HG02970 (cell line): ENCODE data around the gene STK25.

Experiments used
- ATAC-seq: cut with Tn5 transposase; IDR thresholded peaks from one replicate; pipeline ENCODE4 v1.9.1; 2021; ENCODE audit warnings: mild to moderate bottlenecking, moderate library complexity, moderate number of reproducible peaks; ENCODE audit not compliant: unreplicated experiment, low FRiP score

STK25 gene

DNA sequence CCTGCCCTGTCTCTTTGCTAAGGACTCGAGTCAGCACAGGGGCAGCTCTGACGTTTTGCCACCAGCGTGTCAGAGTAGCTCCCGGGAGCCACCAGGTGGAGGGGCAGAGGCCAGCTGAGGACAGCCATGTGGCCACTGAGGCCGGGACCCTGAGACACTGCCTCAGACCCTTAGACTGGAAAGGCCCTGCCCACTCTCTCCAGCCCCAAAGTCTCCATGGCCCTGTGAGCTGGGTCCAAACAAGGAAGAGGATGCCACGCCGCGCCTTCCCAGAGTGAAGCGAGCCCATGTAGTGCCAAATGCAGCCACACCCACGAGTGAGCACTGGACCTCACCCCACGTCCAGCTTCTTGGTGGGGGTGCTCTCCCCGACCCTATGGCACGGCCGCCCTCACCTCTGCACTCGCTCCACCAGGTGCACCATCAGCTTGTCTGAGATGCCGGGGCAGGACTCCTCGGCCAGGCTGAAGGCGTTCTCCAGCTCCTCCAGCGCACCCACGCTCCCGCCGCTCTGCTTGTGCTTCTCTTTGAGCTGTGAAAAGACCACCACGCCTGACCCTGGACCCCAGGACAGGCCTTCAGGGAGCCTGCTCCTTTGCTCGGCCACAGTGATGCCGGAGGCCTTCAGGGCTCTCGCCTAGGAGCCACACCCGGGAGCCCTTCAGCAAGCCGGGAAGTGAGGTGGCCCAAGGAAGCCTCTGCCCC lies 12.2 kb downstream of the STK25 start:
- ATAC-seq, result no peak

DNA sequence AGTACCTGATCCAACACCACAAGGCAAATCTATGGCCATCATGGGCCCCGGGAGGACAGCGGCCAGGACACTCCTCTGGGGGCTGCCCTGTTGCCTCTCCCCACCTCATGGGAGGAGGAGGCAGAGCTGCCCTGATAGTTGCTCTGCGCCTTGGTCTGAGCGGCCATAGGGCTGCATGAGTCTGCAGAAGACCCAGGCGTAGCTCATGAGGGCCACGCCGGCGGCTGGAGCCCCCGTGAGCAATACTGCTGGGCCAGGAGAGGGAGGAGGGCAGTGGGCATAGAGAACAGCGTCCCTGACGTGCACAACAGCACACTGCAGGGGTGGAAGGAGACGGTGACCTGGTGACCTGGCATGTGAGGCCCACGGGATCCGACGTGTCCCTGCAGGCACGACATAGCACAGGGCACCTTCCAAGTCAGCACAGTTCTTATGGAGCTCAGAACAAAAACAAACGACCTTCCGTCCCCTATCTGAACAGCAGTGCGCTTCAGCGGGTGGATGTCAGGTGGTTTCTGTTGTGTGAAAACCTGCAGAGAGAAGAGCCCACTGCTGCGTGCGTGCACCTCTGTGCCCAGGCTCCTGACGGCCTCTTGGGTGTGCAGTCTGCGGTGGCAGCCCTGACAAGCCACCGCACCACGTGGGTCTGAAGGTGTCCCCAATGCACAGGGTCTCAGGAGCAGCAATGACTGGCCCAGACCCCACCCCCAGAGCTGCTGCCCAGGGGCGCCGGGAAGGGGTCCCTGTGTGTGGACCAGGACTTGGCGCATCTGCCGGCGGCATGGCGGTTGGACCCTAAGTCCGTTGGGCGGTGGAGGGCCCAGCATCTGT lies 13.0 kb downstream of the STK25 start:
- no peak for ATAC-seq

DNA sequence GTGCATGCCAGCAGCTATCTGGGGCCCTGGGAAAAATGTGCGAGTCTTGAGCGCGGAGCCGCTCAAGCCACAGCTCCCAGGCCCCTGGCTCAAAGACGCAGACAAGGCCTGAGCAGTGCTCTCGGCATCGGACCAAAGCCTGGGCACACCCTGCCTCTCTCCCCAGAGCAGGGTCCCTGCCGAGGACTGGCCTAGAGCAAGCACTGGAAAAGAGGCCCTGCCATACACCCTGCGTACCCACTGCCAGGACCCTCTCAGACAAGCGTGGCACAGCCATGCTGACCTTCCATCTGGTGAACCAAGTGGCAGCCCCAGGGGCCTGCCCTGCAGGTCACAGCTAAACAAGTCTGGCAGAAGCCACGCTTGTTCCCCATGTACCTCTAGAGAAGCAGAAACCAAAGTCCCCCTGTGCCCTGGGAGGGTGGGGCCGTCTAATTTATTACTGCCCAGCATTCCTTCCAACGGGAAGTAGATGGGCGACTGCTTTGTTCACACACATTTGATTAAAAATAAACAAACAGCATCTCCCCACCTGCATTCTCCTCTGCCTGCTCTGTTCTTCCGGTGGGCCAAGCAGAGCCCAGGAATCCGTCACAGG lies 14.0 kb downstream of the STK25 start:
- no peak for ATAC-seq

DNA sequence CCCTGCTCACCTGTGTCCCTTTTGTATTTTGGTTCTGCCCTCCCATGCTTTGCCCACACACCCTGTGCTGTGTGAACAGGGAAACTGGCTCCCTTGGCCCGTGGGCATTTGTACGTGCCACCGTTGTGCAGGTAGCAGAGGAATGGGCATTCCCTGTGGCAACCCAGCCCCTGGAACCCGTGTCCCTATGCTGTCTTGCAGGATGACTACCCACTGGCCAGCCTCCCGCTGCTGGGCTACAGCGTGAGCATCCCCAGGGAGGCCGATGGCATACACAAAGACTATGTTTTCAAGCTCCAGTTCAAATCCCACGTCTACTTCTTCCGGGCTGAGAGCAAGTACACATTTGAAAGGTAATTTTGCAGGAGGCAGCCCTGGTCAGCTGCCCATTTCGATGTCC lies 15.3 kb downstream of the STK25 start:
- no peak for ATAC-seq

DNA sequence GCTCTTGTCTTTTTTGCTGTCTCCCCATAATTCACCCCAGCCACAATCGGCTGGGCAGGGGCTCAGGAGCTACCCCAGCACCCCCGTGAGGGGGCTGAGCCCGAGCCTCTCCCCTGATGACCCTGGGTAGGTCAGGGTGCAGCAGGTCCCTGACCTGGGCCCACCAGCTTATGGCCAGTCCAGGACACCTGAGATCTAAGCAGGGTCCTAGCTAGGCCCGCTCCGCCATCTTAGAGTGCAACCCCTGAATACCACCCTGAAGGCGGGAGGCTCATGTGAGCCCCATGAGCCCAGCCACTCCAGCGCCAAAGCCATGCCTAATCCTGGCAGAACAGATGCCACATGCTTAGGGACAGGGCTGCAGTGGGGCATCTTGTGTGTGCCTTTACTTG lies 16.2 kb downstream of the STK25 start:
- ATAC-seq, result no peak

DNA sequence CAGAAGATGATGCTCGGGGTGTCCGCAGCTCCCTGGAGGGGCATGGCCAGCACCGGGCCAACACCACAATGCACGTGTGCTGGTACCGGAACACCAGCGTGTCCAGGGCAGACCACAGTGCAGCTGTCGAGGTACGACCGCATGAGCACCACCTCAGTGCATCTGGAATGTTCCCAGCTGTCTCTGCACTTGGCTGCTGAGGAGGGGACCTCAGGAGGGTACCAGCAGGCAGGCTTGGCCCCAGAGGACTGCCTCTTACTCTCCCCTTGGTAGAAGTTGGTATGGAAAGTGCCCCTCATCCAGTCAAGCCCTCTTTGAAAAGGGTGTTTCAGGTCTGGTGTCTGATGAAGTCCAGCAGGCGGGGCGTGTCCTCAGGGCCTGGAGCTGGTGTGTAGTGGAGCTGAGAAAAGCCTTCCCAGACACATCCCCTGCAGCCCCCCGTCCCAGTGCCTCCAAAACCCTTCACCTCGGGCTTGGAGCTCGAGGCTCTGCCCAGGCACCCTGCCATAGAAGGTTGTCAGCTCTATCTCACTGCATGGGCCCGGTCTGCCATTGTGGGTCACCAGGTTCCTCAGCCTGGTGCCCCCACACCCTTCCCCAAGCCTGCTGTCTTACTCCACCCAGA lies 16.7 kb downstream of the STK25 start:
- ATAC-seq, result no peak

DNA sequence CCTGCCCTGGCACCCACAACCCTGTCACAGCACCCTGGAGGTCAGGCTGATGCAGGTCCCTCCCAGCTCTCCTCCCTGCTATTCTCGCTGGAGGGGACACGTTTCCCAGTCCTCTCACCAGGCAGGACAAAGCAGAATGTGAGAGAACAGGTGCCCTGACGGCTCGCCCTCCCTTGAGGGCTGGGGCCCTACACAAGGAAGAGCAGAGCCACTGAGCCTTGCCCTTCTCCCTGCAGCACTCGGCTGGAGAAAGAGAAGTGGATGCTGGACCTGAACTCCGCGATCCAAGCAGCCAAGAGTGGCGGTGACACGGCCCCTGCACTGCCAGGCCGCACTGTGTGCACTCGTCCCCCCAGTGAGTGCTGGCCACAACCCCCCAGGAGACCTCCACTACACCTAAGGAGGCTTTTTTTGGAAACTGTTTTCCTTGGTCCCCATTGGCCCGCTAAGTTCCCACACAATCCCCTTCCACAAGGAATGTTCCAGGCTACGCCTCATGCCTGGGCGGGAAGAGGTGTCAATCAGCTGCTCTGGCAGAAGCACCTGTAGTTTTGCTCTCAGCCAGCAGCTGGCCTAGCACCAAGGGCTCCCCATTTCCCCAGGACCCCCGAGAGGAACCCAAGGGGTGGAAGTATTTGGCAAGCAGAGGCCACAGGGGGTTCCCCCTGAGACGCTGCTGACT lies 17.4 kb downstream of the STK25 start:
- no peak for ATAC-seq

DNA sequence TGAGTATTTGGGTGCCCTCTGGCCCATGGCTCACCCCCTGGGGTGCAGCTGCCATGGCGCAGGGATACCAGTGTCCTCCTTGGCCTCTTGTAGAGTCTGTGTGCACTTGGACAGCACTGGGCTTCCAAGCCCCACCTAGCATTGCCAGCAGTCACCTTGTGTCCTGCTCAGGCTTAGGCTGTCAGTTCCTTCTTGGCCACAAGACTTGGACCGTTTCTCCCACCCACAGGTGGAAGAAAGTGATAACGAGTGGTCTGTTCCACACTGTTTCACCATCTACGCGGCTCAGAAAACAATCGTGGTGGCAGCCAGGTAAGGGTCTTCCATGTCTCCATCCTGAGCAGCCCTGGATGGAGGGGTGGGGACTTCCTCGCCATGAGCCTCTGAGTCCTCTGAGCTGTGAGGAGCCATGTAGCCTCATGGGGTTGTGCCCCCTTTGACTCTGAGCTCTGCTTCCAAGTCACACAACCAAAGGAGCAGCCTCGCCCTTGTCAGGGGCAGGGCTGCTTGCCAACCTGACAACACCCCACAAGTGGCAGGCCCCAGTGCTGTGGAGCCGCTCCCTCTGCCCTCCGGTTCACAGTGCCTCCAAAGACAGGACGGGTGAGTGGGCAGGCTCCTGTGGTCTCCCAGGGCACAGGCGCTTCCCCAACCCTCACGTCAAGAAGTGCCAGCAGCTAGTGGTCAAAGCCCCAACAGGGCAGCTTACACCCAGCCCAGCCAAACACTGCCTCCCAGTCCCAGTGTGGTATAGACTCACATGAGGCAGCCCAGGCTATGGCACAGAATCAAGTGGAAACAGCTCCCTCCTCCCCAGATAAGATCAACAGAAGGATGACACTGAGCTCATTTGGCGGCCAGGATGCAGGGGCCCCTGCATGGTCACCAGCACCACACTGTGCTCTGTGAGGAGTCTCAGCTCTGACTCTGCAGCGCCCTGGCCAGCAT lies 18.4 kb downstream of the STK25 start:
- no peak for ATAC-seq

DNA sequence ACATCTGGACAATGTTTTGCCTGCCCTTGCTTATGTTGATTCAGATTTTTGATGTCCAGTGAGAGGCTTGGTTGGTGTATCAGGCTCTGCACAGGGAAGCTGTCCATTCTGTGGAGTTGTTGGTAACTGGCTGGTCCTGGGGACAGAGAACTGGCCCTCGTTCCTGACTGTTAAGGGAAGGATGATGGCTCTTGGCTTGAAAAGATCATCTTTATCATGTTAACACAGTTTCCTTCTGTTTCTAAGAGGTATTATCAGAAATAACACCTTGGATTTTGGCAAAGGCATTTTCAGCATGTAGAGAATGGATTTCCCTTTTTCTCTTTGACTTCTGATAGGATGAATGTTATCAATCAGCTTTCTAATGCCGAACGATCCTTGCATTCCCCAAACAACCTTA lies 19.3 kb downstream of the STK25 start:
- ATAC-seq, result no peak

DNA sequence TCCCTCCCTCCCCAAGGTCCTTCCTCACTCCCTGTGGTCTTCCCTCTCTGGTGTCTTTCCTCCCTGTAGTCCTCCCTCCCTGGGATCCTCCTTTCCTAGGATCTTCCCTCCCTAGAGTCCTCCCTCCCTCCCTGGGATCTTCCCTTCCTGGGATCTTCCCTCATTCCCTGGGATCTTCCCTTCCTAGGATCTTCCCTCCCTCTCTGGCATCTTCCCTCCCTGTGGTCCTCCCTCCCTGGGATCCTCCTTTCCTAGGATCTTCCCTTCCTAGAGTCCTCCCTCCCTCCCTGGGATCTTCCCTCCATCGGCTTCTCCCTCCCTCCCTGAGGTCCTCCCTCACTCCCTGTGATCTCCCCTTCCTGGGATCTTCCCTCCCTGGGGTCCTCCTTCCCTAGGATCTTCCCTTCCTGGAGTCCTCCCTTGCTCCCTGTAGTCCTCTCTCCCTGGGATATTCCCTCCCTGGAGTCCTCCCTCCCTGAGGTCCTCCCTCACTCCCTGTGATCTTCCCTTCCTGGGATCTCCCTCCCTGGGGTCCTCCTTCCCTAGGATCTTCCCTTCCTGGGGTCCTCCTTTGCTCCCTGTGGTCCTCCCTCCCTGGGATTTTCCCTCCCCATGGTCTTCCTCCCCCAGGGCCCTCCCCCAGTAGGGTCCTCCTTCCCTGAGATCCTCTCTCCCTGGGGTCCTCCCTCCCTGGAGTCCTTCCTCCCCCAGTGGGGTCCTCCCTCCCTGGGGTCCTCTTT lies 23.0 kb downstream of the STK25 start:
- ATAC-seq, result no peak

DNA sequence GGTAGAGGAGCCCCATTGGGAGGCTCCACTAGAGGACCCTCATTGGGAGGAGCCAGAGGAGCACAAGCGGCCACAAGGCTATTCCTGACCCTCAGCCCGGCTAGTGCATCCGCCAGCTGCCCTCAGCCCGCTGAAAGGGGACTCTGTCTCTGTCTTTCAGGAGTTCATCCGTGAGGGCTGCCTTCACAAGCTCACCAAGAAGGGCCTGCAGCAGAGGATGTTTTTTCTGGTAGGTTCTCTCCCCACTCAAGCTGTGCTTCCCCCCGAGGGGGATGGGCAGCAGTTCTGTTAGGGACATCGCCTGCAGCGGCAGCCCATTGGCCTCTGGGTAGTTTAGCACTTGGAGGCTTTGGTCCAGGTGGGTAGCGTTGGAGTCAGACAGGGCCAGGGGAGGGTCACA lies 25.1 kb downstream of the STK25 start:
- ATAC-seq, result no peak

DNA sequence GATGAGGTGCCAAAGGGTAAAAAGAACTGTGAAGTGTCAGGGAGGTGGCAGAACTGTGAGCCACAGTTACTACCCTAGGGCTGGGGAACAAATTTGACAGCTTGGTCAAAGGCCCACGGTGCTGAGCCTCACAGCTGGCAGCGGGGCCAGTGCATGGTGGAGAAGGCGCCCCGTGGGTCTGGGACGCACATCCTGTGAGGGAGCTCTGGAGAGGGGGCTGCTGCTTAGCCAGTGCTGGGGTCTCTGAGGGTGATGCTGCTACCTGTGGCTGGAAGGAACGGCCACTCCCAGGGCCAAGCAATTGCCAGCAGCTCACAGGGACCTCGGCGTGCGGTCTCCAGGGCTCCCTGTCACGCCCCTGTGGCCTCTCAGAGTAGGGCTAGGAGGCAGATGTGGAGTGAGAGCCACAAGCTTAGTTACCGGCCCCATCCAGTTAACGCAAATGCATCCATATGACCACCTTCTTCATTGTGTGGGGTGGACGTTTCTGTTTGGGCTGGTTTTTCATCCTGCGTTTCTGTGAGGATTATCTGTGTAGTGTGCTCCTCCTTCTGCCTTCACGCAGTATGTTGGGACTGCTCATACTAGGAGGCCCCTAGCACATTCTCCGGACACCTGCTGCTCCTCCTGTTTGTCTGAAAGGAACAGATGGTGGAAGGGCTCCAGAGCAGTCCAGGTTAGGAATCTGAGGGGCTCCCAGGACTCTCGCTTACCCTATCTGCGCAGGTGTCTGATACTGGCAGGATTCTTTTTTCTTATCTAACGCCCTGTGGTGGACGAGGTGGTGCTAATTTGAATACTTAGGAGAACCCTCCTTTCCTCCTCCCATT lies 26.0 kb downstream of the STK25 start:
- ATAC-seq, result no peak

DNA sequence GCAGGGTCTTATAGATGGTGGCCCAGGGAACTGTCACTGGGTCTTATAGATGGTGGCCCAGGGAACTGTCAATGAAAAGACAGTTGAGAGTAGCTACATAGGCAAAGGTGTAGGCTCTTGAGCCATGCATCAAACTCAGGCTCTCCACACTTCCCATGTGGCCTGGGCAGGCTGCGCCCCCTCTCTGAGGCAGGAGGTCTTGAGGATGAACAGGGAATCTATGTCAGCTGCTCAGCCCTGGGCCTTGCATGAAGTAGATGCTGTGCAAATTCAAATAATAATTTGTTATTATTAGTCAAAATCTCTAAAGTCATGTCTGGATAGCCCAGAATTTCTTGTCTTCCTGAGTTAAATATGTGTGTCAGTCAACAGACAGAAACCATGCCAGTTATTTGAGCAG lies 26.7 kb downstream of the STK25 start:
- ATAC-seq, result no peak

DNA sequence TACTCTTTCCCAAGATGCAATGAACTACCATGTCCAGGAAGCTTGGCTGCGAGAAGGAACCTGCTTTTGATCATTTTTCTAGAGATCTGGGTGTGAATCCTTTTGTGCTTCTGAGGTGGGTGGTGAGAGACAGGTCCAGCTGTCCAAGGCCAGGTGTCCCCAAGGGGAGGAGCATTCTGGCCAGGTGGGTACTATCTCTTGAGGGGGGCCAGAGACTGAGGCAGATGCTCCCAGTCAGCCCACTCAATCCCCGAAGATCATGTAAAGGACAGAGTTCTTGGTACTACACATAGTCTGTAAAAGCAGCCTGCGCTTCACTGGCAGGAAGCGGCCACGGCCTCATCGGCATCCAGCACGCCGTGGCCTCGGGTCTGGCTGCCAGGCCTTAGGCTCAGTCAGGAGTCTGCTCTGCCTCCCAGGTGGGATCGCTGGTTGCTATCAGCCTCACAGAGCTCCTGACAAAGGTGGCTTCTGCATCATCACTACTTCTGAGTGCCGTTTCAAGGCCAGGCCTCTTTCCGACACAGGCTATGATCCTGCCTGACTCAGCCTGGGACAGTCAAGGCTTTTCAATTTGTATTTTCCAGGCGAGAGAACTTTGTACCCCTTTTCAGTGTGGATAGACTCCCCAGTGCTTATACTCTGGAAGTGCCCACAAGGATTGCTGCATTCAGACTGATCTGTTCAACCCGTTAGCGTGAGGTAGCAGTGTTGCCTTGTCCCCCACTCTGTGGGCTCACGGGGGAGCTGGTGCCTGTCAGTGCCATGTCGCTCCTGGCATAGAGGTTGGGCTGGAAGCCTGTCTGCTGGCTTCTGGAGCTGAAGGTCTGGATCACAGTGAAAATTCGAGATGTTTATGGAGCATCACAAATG lies 29.1 kb downstream of the STK25 start:
- no peak for ATAC-seq

DNA sequence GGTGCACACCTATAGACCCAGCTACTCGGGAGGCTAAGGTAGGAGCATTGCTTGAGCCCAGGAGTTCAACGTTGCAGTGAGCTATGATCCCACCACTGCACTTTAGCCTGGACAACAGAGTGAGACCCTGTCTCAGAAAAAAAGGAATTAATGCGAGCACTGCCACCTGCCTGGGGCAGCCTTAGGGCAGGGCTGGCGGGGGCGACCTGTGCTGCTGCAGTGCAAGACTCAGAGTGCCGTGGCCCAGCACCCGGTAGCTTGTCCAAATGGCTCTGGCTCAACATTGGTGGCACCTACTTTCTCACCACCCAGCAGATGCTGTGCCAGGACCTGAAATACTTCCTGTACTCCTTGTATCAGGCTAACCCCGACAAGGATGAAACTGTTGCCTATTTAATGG lies 30.2 kb downstream of the STK25 start:
- no peak for ATAC-seq

DNA sequence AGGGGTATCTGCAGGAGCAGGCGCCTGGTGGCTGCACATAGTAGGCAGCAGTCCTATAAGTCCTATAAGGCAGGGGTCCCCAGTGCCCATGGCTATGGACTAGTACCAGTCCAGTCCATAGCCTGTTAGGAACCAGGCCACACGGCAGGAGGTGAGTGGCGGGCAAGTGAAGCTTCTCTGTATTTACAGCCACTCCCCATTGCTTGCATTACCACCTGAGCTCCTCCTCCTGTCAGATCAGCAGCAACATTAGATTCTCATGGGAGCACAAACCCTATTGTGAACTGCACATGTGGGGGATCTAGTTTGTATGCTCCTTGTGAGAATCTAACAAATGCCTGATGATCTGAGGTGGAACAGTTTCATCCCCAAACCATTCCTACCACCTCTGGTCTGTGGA lies 33.1 kb downstream of the STK25 start:
- no peak for ATAC-seq

DNA sequence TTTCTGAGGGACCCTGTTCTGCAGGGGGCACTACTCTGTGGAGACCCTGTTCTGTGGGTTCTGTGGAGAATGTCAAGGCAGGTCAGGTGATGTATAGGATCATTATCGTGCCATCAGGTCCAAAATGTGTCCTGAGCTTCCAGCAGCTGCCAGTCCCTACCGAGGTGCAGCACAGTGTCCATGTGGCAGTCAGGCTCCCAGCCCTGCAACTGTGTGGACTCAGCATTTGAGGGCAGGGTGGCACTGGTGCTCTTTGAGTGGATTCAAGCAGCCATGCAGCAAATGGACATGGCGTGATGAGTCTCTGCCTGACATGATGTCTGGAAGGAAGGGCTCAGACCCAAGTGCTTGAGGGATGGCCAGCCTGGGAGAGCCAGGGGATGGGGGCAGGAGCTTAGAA lies 35.0 kb downstream of the STK25 start:
- no peak for ATAC-seq
